ENCODE data around the gene PPP1R3A. TPM values are rescaled to one million over a fixed set of nuclear protein-coding genes. Genes with fewer than 3 reads are reported as not detected.

The PPP1R3A gene
- total and polyA plus RNA-seq, 2 donors (not counting 1 experiment from before 2014, with no cell fraction given) = not detected

- H3K79me2 ChIP-seq (ENCODE audit: control insufficient read depth, insufficient read depth, low read length) = no peaks in the 10 kb centered on the region
- DNase-seq (no peak), ATAC-seq (ENCODE audit: low read depth) (no peak)
- TF ChIP-seq CTCF (IDR thresholded peaks at IDR 0.05) = no peak
- no peak for TF ChIP-seq EZH2 (IDR thresholded peaks at IDR 0.05; ENCODE audit: borderline replicate concordance, insufficient read depth, low read depth, low read length, poor library complexity, severe bottlenecking)
- H4K20me1 ChIP-seq (ENCODE audit: control insufficient read depth, insufficient read depth, low read length, poor library complexity, severe bottlenecking) = no peaks in the 10 kb centered on the region
- Mint-ChIP-seq H3K9me3 (ENCODE audit: insufficient read depth) (peaks cover 2% of the 10 kb centered on the region), H3K27ac (no peak overlapping the region), H3K4me1 (no peaks in the 10 kb centered on the region), H3K4me3 (no peak overlapping the region), H3K27me3 (no peaks in the 10 kb centered on the region)
- no peaks in the 10 kb centered on the region for H3K36me3 ChIP-seq (replicated peaks in 1 of 2; ENCODE audit: control extremely low read depth in 1 of 2, control insufficient read depth in 1 of 2, extremely low read depth in 1 of 2, insufficient read depth in 2 of 2, low read length in 1 of 2)
- no peak overlapping the region for H2AFZ ChIP-seq (ENCODE audit: insufficient read depth, low read depth, low read length, poor library complexity, severe bottlenecking)
- ChIA-PET POLR2A (no interaction called here), CTCF (no interaction called here)
- intact Hi-C loops (cut with micrococcal nuclease) = no loop called here
- H3K27me3 ChIP-seq (replicated peaks in 1 of 4; ENCODE audit: control extremely low read depth in 1 of 4, control insufficient read depth in 3 of 4, insufficient read depth in 4 of 4, low read length in 3 of 4) = no peaks in the 10 kb centered on the region
- WGBS (ENCODE audit: insufficient coverage) = no CpG with 5 or more reads among the region's 1 CpG
- H3K4me3 ChIP-seq (ENCODE audit: control extremely low read depth in 1 of 5, extremely low read depth in 1 of 5, insufficient read depth in 1 of 5, low read depth in 2 of 5, low read length in 4 of 5) = no peak overlapping the region
- peaks cover 0 to 12% (median 0%) of the 10 kb centered on the region in 3 donors for H3K9me3 ChIP-seq (ENCODE audit: control extremely low read depth in 1 of 3, control insufficient read depth in 2 of 3, insufficient read depth in 1 of 3, low read length in 2 of 3)
- no peak overlapping the region for H3K9ac ChIP-seq (ENCODE audit: low read length)
- no peak overlapping the region for H3K27ac ChIP-seq (ENCODE audit: low read length in 2 of 2)
- H3K4me2 ChIP-seq (replicated peaks; ENCODE audit: low read depth, low read length, poor library complexity, severe bottlenecking) = no peak overlapping the region
- no peaks in the 10 kb centered on the region for H3K4me1 ChIP-seq (ENCODE audit: control insufficient read depth in 2 of 2, insufficient read depth in 2 of 2, low read length in 2 of 2)
Measured at GRCh38 chr7:113928112-113928511, 9.3 kb upstream of the PPP1R3A start.

DNA sequence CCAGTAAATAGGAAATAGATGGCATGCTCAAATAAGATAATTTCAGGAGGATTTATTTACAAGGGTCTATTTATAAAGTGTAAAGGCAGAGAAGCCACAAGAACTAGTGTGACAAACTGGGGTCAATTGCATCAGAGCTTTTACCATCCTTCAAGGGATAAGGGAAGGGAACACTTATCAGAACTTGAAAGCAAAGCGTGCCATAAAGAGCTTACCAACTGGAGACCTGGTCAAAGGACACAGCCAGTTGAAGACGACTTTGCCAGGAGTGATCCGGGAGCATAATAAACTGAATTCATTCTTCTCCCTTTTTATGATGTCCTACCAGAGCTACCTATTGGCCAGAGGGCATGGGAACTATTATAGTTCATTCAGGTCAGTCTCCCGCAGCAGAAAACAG lies 3.2 kb upstream of the PPP1R3A start:
- CTCF ChIA-PET = no interaction called here
- ATAC-seq (ENCODE audit: low read depth) (no peak), DNase-seq (no peak)
- Histone ChIP-seq H2AFZ (ENCODE audit: insufficient read depth, low read depth, low read length, poor library complexity, severe bottlenecking) (no peak overlapping the region), H4K20me1 (ENCODE audit: control insufficient read depth, insufficient read depth, low read length, poor library complexity, severe bottlenecking) (no peaks in the 10 kb centered on the region), H3K9ac (ENCODE audit: low read length) (no peak overlapping the region), H3K9me3 (ENCODE audit: control extremely low read depth in 1 of 3, control insufficient read depth in 2 of 3, insufficient read depth in 1 of 3, low read length in 2 of 3) (no peaks in the 10 kb centered on the region), H3K4me3 (ENCODE audit: control extremely low read depth in 1 of 5, extremely low read depth in 1 of 5, insufficient read depth in 1 of 5, low read depth in 2 of 5, low read length in 4 of 5) (no peak overlapping the region), H3K27ac (ENCODE audit: low read length in 2 of 2) (no peak overlapping the region), H3K79me2 (ENCODE audit: control insufficient read depth, insufficient read depth, low read length) (no peaks in the 10 kb centered on the region), H3K27me3 (replicated peaks in 1 of 4; ENCODE audit: control extremely low read depth in 1 of 4, control insufficient read depth in 3 of 4, insufficient read depth in 4 of 4, low read length in 3 of 4) (no peaks in the 10 kb centered on the region), H3K4me2 (replicated peaks; ENCODE audit: low read depth, low read length, poor library complexity, severe bottlenecking) (no peak overlapping the region), H3K36me3 (replicated peaks in 1 of 2; ENCODE audit: control extremely low read depth in 1 of 2, control insufficient read depth in 1 of 2, extremely low read depth in 1 of 2, insufficient read depth in 2 of 2, low read length in 1 of 2) (no peaks in the 10 kb centered on the region), H3K4me1 (ENCODE audit: control insufficient read depth in 2 of 2, insufficient read depth in 2 of 2, low read length in 2 of 2) (no peaks in the 10 kb centered on the region)
- H3K9me3 Mint-ChIP-seq (ENCODE audit: insufficient read depth) = no peaks in the 10 kb centered on the region
- 41% methylated on average over 2 of the region's 4 CpGs for WGBS (ENCODE audit: insufficient coverage)
- no peak for TF ChIP-seq EZH2 (IDR thresholded peaks at IDR 0.05; ENCODE audit: borderline replicate concordance, insufficient read depth, low read depth, low read length, poor library complexity, severe bottlenecking)
- TF ChIP-seq CTCF (IDR thresholded peaks at IDR 0.05) = no peak
- H3K4me3 Mint-ChIP-seq = no peak overlapping the region
- intact Hi-C loops (cut with micrococcal nuclease) = no loop called here
- no peaks in the 10 kb centered on the region for H3K27me3 Mint-ChIP-seq
- POLR2A ChIA-PET = no interaction called here
- no peaks in the 10 kb centered on the region for H3K4me1 Mint-ChIP-seq
- H3K27ac Mint-ChIP-seq = no peak overlapping the region

Measured in B cell (primary cell).